Right lobe of liver (tissue), 4 donors: ENCODE data around the gene RNPEPL1.

Source experiments
- CTCF ChIP-seq, 4 donors: fragments of 200-600 bp in 3 of 4; fragments of 450-650 bp in 1 of 4; IDR thresholded peaks; one replicate each; pipeline versions ENCODE4 v1.5.1 to v1.8.0; 2016 to 2022; ENCODE audit warnings: antibody characterized with exemption in 4 of 4, mild to moderate bottlenecking in 2 of 4
- POLR2A ChIP-seq: fragments of 450-650 bp; IDR thresholded peaks from one replicate; pipeline ENCODE4 v1.6.1; 2017; ENCODE audit warnings: antibody characterized with exemption, mild to moderate bottlenecking
- donor health status: DM: no; HTN: no; CAD: no.
- donor health status: DM: no; HTN: no; CAD: no.
- donor health status: DM: no; HTN: yes; CAD: no.

- TF ChIP-seq CTCF (IDR thresholded peaks at IDR 0.05) (no peak), POLR2A (no peak)
These were observed 47.7 kb downstream of the RNPEPL1 start for GRCh38 chr2:240615820-240616547.
